IMR-90 (cell line): ENCODE data around the gene FUBP1. TPM values are rescaled to one million over a fixed set of nuclear protein-coding genes. Genes with fewer than 3 reads are reported as not detected.
A peak's percentile ranks its signal among the peaks of the same experiment; 100 is the strongest.

Experiments used
- ATAC-seq: fragments of 200-7000 bp; cut with Tn5 transposase; 2 replicates; pipeline ENCODE4 v1.9.1; 2020; ENCODE audit warnings: low read depth, mild to moderate bottlenecking, moderate library complexity
- BruUV-seq: library from RNA; stranded (reverse); fragments of 400-500 nt; replicated peaks from 2 replicates; lab custom pipeline; 2021; lab: Mats Ljungman, UMichigan
- CTCF ChIA-PET: fragments of 300-600 bp; formaldehyde crosslinking; extraction: SDS; loops from one replicate; lab custom pipeline; 2021; ENCODE audit warnings: antibody characterized with exemption; lab: Yijun Ruan, JAX
- POLR2A ChIA-PET: fragments of 300-600 bp; sonication (Branson Sonifier 250); formaldehyde crosslinking; loops from one replicate; lab custom pipeline; 2022; ENCODE audit warnings: antibody characterized with exemption; ENCODE audit not compliant: unreplicated experiment; lab: Charles Lee
- DNase-seq: peaks from one replicate; pipeline ENCODE4 v3.0.0; 2013
- H2AFZ ChIP-seq: replicated peaks from 2 replicates; pipeline ENCODE3; 2013; ENCODE audit warnings: low read length, mild to moderate bottlenecking; ENCODE audit not compliant: poor library complexity
- H2AK5ac ChIP-seq: 2 replicates; pipeline ENCODE4 v1.6.1; 2013; ENCODE audit warnings: low read depth, low read length, inconsistent platforms
- H2AK9ac ChIP-seq: replicated peaks from 2 replicates; pipeline ENCODE3; 2013; ENCODE audit warnings: mild to moderate bottlenecking, low read depth, low read length, moderate library complexity; ENCODE audit not compliant: poor library complexity
- H2BK120ac ChIP-seq: 2 replicates; pipeline ENCODE4 v1.6.1; 2013; ENCODE audit warnings: low read depth, low read length, inconsistent platforms
- H2BK15ac ChIP-seq: 3 replicates; pipeline ENCODE4 v1.6.1; 2013; ENCODE audit warnings: low read depth, low read length, inconsistent platforms
- H2BK20ac ChIP-seq: 2 replicates; pipeline ENCODE4 v1.6.1; 2013; ENCODE audit warnings: low read depth, mild to moderate bottlenecking, inconsistent platforms, low read length, moderate library complexity
- H2BK5ac ChIP-seq: 2 replicates; pipeline ENCODE4 v1.6.1; 2013; ENCODE audit warnings: mild to moderate bottlenecking, low read depth, low read length, inconsistent platforms; ENCODE audit not compliant: poor library complexity, severe bottlenecking
- H3K14ac ChIP-seq: replicated peaks from 2 replicates; pipeline ENCODE4 v1.6.1; 2013; ENCODE audit warnings: low read depth, low read length, inconsistent platforms
- H3K18ac ChIP-seq: 2 replicates; pipeline ENCODE4 v1.6.1; 2013; ENCODE audit warnings: low read depth, low read length, control low read depth
- H3K23ac ChIP-seq: 2 replicates; pipeline ENCODE4 v1.6.1; 2013; ENCODE audit warnings: low read depth, low read length, inconsistent platforms
- H3K27ac ChIP-seq: 2 replicates; pipeline ENCODE4 v1.5.1; 2013; ENCODE audit warnings: mild to moderate bottlenecking, control low read depth, low read length; ENCODE audit not compliant: insufficient read depth
- H3K27me3 ChIP-seq: 2 replicates; pipeline ENCODE4 v1.6.1; 2013; ENCODE audit warnings: low read length; ENCODE audit not compliant: control insufficient read depth, insufficient read depth
- H3K36me3 ChIP-seq: 2 replicates; pipeline ENCODE4 v1.6.1; 2013; ENCODE audit warnings: low read length, mixed read lengths; ENCODE audit not compliant: control insufficient read depth, insufficient read depth
- H3K4ac ChIP-seq: 2 replicates; pipeline ENCODE4 v1.6.1; 2013; ENCODE audit warnings: low read depth, low read length, inconsistent platforms
- H3K4me1 ChIP-seq: 2 replicates; pipeline ENCODE4 v1.6.1; 2013; ENCODE audit warnings: low read length, mixed read lengths; ENCODE audit not compliant: control insufficient read depth, insufficient read depth
- H3K4me2 ChIP-seq: 2 replicates; pipeline ENCODE4 v1.6.1; 2013; ENCODE audit warnings: low read depth, mild to moderate bottlenecking, control low read depth, low read length, moderate library complexity
- H3K4me3 ChIP-seq: 2 replicates; pipeline ENCODE4 v1.5.1; 2013; ENCODE audit warnings: low read depth, mild to moderate bottlenecking, control low read depth, low read length, moderate library complexity; ENCODE audit not compliant: insufficient read depth
- H3K56ac ChIP-seq: 2 replicates; pipeline ENCODE4 v1.6.1; 2013; ENCODE audit warnings: low read length, inconsistent platforms; ENCODE audit not compliant: insufficient read depth; ENCODE audit errors: extremely low read depth
- H3K79me1 ChIP-seq, 2 experiments: 2 replicates each; pipeline ENCODE4 v1.6.1; 2013; ENCODE audit warnings: low read length in 2 of 2, inconsistent platforms in 1 of 2, low read depth in 1 of 2
- H3K9ac ChIP-seq: 2 replicates; pipeline ENCODE4 v1.6.1; 2013; ENCODE audit warnings: low read depth, low read length, control low read depth
- H3K9me1 ChIP-seq: 2 replicates; pipeline ENCODE4 v1.6.1; 2013; ENCODE audit warnings: low read length, inconsistent platforms; ENCODE audit not compliant: insufficient read depth
- H3K9me3 ChIP-seq: 2 replicates; pipeline ENCODE4 v1.6.1; 2013; ENCODE audit warnings: low read length; ENCODE audit not compliant: control insufficient read depth, insufficient read depth
- H4K20me1 ChIP-seq: 2 replicates; pipeline ENCODE4 v1.6.1; 2013; ENCODE audit warnings: low read length, inconsistent platforms; ENCODE audit not compliant: insufficient read depth
- H4K5ac ChIP-seq: 2 replicates; pipeline ENCODE4 v1.6.1; 2013; ENCODE audit warnings: mild to moderate bottlenecking, low read depth, low read length, control low read depth
- H4K8ac ChIP-seq, 2 experiments: 2 replicates each; pipeline ENCODE4 v1.6.1; 2013; ENCODE audit warnings: low read depth in 2 of 2, low read length in 2 of 2, control low read depth in 1 of 2, inconsistent platforms in 1 of 2
- H4K91ac ChIP-seq: 2 replicates; pipeline ENCODE4 v1.6.1; 2013; ENCODE audit warnings: low read depth, low read length, inconsistent platforms; ENCODE audit not compliant: insufficient read depth
- BHLHE40 ChIP-seq: fragments of 150-350 bp; IDR thresholded peaks from 2 replicates; pipeline ENCODE4 v1.6.1; 2016; ENCODE audit warnings: mild to moderate bottlenecking, low read depth, low read length
- CEBPB ChIP-seq: IDR thresholded peaks from 2 replicates; pipeline ENCODE4 v1.6.1; 2012; ENCODE audit warnings: low read depth, low read length, improper control_type of control experiment
- CHD1 ChIP-seq: IDR thresholded peaks from 2 replicates; pipeline ENCODE4 v1.6.1; 2012; ENCODE audit warnings: low read depth, low read length, improper control_type of control experiment
- FOS ChIP-seq: fragments of 150-350 bp; IDR thresholded peaks from 2 replicates; pipeline ENCODE4 v1.6.1; 2016; ENCODE audit warnings: low read depth, low read length
- MAFK ChIP-seq: IDR thresholded peaks from 2 replicates; pipeline ENCODE4 v1.6.1; 2012; ENCODE audit warnings: low read depth, low read length, improper control_type of control experiment
- MAZ ChIP-seq: IDR thresholded peaks from 2 replicates; pipeline ENCODE4 v1.6.1; 2012; ENCODE audit warnings: low read depth, mild to moderate bottlenecking, low read length, improper control_type of control experiment, moderate library complexity, borderline replicate concordance
- MXI1 ChIP-seq: IDR thresholded peaks from 2 replicates; pipeline ENCODE4 v1.6.1; 2012; ENCODE audit warnings: low read depth, mild to moderate bottlenecking, low read length, moderate library complexity, borderline replicate concordance
- NFE2L2 ChIP-seq: fragments of 150-350 bp; IDR thresholded peaks from 2 replicates; pipeline ENCODE4 v1.6.1; 2016; ENCODE audit warnings: low read depth, mild to moderate bottlenecking, low read length
- POLR2A ChIP-seq: IDR thresholded peaks from 2 replicates; pipeline ENCODE4 v1.6.1; 2012; ENCODE audit warnings: mild to moderate bottlenecking, low read depth, low read length
- RAD21 ChIP-seq: IDR thresholded peaks from 2 replicates; pipeline ENCODE4 v1.6.1; 2012; ENCODE audit warnings: low read length, improper control_type of control experiment
- RCOR1 ChIP-seq: IDR thresholded peaks from 2 replicates; pipeline ENCODE4 v1.6.1; 2012; ENCODE audit warnings: mild to moderate bottlenecking, low read length, improper control_type of control experiment; ENCODE audit not compliant: insufficient replicate concordance
- RFX5 ChIP-seq: IDR thresholded peaks from 2 replicates; pipeline ENCODE4 v1.8.0; 2012; ENCODE audit warnings: low read depth, mild to moderate bottlenecking, low read length, moderate library complexity
- SMC3 ChIP-seq: fragments of 150-350 bp; IDR thresholded peaks from 2 replicates; pipeline ENCODE4 v1.6.1; 2016; ENCODE audit warnings: low read depth, mild to moderate bottlenecking, antibody characterized with exemption, low read length, moderate library complexity
- WGBS, 2 experiments: methylation state at CpG; one replicate each; pipeline versions ENCODE4 v1.1.5 to v1.1.7; 2013; ENCODE audit warnings: missing lambda C conversion rate in 2 of 2; ENCODE audit not compliant: insufficient read length in 1 of 2; ENCODE audit errors: extremely low coverage in 2 of 2; 5-methylcytosine and 5-hydroxymethylcytosine counted together
- dilution Hi-C: fragments of 300-500 bp; cut with HindIII; formaldehyde crosslinking; loops from one replicate; pipeline ENCODE4 v1.14.3; 2018; ENCODE audit warnings: low sequenced_read_pairs; ENCODE audit not compliant: unreplicated experiment
- in situ Hi-C: fragments of 300-500 bp; cut with MboI; formaldehyde crosslinking; loops from 3 replicates; pipeline ENCODE4 v1.14.3; 2019; ENCODE audit warnings: low sequenced_read_pairs, inconsistent platforms, mixed read lengths
- intact Hi-C: fragments of 100-400 bp; cut with micrococcal nuclease; formaldehyde crosslinking; loops from 2 replicates; pipeline ENCODE4 v1.10.0; 2022
- polyA plus RNA-seq, 3 experiments: library from polyadenylated mRNA; depleted of rRNA; stranded (reverse); fragments of >200 nt; gene quantifications; 2 replicates each; pipeline ENCODE4 v1.2.3, GENCODE V29; 2012; ENCODE audit warnings: low replicate concordance in 1 of 3
- total RNA-seq: library from RNA; depleted of rRNA; stranded (reverse); fragments of >200 nt; gene quantifications from 2 replicates; pipeline ENCODE4 v1.2.3, GENCODE V29; 2012
- TF ChIP-seq, protein P1 (sequence below): fragments of 150-350 bp; IDR thresholded peaks from 2 replicates; pipeline ENCODE4 v1.6.1; 2016; ENCODE audit warnings: low read depth, mild to moderate bottlenecking, low read length, moderate library complexity, borderline replicate concordance
- TF ChIP-seq, protein P2 (sequence below): conservative IDR thresholded peaks from 2 replicates; pipeline ENCODE4 v1.5.1; 2012; ENCODE audit warnings: mild to moderate bottlenecking, low read depth, low read length, improper control_type of control experiment
- TF ChIP-seq, protein P3 (sequence below): fragments of 150-350 bp; IDR thresholded peaks from 2 replicates; pipeline ENCODE4 v1.6.1; 2017; ENCODE audit warnings: mild to moderate bottlenecking, antibody characterized with exemption, low read length, low read depth

The FUBP1 gene
- total and polyA plus RNA-seq, 2 of the 4 experiments (the other 2 are of a cell fraction) = 94.7 to 129 TPM

DNA sequence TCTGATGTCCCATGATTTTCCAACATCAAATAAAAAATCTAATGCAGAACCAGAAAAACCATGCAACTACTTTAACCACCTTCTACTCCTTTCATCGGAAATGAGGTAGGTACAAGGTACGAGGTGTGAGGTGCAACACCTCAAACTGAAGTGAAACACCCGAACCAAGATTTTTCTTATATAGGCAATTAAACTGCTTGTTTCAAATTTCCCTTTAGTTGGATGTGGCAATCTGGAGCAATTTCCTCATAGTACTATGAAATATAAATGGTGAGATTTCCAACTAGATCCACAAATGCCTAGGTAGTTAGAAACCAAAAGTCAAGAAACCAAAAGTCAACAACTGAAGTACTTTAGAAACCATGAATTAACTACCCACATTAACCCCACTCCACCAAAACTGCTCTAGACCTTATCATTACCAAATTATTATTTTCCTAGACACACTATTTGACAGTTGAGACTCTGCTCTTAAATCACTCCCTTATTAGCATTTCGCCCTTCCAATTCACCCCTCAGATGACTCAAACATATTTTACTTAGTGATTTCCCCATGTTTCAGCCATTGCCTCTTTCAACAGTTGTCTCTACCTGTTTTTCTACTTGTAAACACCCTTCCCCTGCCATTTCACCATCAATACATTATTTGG is 37.8 kb downstream of the FUBP1 start:
- WGBS, 2 experiments = no CpG with 5 or more reads among the region's 4 CpGs
- Histone ChIP-seq H2BK15ac (no peak overlapping the region), H3K9ac (no peak overlapping the region), H3K14ac (no peak overlapping the region), H3K36me3 (peaks cover 46% of the 10 kb centered on the region), H3K79me1 (peaks cover 7 to 18% of the 10 kb centered on the region in 2 experiments), H3K9me1 (no peaks in the 10 kb centered on the region), H3K4me2 (no peak overlapping the region), H4K20me1 (peaks cover 6% of the 10 kb centered on the region; the same call in 1 of the 2 replicates), H4K5ac (no peak overlapping the region), H3K9me3 (no peaks in the 10 kb centered on the region), H3K27me3 (no peaks in the 10 kb centered on the region), H3K23ac (no peak overlapping the region), H4K8ac (peak overlapping the region in 1 of 2 experiments; percentile 37; a peak in 1 of 4 replicates), H3K4me1 (no peaks in the 10 kb centered on the region), H2BK20ac (no peak overlapping the region), H3K27ac (no peak overlapping the region), H3K56ac (no peak overlapping the region), H2AFZ (no peak overlapping the region), H2AK5ac (no peak overlapping the region), H3K18ac (no peak overlapping the region), H4K91ac (no peak overlapping the region), H3K4ac (no peak overlapping the region), H2AK9ac (no peak overlapping the region), H2BK5ac (peak overlapping the region; percentile 64), H3K4me3 (no peak overlapping the region), H2BK120ac (no peak overlapping the region)
- ChIA-PET POLR2A (no interaction called here), CTCF (no interaction called here)
- no peak for ATAC-seq
- dilution Hi-C loops = no loop called here
- intact Hi-C loops = no loop called here
- TF ChIP-seq, protein P1, sequence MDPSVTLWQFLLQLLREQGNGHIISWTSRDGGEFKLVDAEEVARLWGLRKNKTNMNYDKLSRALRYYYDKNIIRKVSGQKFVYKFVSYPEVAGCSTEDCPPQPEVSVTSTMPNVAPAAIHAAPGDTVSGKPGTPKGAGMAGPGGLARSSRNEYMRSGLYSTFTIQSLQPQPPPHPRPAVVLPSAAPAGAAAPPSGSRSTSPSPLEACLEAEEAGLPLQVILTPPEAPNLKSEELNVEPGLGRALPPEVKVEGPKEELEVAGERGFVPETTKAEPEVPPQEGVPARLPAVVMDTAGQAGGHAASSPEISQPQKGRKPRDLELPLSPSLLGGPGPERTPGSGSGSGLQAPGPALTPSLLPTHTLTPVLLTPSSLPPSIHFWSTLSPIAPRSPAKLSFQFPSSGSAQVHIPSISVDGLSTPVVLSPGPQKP = no peak
- no peak for TF ChIP-seq CEBPB
- TF ChIP-seq, protein P2, sequence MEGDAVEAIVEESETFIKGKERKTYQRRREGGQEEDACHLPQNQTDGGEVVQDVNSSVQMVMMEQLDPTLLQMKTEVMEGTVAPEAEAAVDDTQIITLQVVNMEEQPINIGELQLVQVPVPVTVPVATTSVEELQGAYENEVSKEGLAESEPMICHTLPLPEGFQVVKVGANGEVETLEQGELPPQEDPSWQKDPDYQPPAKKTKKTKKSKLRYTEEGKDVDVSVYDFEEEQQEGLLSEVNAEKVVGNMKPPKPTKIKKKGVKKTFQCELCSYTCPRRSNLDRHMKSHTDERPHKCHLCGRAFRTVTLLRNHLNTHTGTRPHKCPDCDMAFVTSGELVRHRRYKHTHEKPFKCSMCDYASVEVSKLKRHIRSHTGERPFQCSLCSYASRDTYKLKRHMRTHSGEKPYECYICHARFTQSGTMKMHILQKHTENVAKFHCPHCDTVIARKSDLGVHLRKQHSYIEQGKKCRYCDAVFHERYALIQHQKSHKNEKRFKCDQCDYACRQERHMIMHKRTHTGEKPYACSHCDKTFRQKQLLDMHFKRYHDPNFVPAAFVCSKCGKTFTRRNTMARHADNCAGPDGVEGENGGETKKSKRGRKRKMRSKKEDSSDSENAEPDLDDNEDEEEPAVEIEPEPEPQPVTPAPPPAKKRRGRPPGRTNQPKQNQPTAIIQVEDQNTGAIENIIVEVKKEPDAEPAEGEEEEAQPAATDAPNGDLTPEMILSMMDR = no peak
- no peak for TF ChIP-seq MAZ
- no peak for TF ChIP-seq BHLHE40
- no peak for TF ChIP-seq POLR2A
- no peak for TF ChIP-seq CHD1
- TF ChIP-seq, protein P3, sequence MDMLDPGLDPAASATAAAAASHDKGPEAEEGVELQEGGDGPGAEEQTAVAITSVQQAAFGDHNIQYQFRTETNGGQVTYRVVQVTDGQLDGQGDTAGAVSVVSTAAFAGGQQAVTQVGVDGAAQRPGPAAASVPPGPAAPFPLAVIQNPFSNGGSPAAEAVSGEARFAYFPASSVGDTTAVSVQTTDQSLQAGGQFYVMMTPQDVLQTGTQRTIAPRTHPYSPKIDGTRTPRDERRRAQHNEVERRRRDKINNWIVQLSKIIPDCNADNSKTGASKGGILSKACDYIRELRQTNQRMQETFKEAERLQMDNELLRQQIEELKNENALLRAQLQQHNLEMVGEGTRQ = no peak
- TF ChIP-seq RCOR1 = no peak
- TF ChIP-seq MAFK = no peak
- no peak for TF ChIP-seq NFE2L2
- no peak for TF ChIP-seq FOS
- TF ChIP-seq MXI1 = no peak
- no peak for TF ChIP-seq RAD21
- TF ChIP-seq SMC3 = no peak
- no peak for TF ChIP-seq RFX5
- no peak for DNase-seq
- no TSS peak for BruUV-seq
- in situ Hi-C loops = no loop called here
